Fibroblast of peridontal ligament (primary cell): ENCODE results near the gene ZNF444.
"Not testable (repeated sequence)": the region's sequence is repeated elsewhere in the genome, so short reads cannot be mapped to it uniquely, and the experiment has no call there.

Experiments used
- DNase-seq: peaks from one replicate; pipeline ENCODE4 v3.0.0-alpha.2; 2010; ENCODE audit errors: extremely low read depth

The ZNF444 gene

DNA sequence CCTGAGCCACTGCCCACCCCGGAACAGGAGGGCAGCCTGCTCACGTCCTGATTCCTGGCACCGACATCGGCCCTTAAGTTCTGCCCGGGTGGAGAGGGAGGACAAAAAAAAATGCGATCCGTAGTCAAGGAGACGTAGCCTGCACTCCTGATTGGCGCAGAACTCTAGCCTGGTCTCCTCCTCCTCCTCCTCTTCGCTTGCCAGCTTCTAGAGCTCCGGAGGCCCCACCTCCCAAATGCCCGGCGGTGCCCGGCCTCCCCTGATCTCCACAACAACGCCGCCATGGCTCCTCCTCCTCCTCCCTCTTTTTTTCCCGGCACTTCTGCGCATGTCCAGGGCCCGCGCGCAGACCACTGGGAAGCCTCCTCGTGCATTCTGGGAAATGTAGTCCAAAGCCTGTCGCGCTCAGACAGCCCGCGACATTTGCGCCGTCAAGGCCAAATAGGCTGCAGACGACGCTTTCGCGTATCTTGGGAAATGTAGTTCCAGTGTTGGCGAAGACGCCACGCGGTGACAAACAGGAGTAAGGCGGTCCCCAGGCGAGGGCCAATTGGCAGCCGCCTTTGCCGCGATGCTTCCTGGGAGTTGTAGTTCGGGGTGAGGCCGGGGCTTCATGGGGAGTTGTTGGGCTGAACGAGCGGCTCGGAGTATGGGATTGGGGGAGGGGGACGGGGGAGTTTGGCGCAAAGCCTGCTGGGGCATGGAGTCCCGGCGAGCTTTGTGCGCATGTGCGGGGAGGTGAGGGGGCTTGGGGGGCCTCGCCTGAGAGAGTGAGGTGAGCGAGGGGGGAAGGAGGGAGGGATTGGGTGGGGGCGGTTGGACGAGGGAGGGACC lies at the start of gene ZNF444:
Gene ZNF444 (plus strand): TSS at position 705 of the 834 bp plus-strand sequence. CDS start 5,625 bp downstream, outside the sequence.
- peak; percentile 99 for DNase-seq

DNA sequence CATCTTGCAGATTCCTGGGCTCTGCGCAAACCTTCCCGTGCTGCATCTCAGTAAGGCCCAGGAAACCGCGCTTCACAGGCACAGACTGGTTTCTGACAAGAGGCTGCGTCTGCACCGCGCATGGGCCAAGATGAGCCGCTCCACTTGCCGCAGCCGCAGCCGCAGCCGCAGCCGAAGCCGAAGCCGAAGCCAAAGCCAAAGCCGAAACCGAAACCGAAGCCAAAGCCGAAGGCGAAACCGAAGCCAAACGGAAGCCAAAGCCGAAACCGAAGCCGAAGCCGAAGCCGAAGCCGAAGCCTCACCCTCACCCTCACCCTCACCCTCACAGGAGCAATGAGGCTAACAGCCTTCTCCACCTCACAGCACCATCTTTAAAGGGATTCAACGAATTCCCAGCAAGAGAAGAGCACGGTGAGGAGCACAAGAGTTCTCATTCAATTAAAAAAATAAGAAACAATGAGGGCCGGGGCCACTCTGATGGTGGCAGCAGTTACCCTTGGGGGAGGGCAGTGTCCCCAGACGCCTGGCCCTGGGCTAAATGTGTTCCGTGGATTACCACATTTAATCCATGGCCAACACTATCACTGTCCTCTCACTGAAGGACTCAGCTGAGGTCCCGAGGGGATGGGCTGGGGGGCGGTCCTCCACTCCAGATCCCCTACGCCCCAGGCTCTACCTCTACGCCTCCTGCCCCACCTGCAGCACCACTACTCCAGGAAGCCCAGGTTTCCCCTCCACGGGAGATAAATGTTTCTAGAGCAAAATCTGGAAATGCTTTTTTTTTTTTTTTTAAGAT lies 49.1 kb upstream of the ZNF444 start:
- DNase-seq = no peak

GRCh38 chr19:56092685-56093631 lies 48.1 kb upstream of the ZNF444 start:
- no peak for DNase-seq

DNA sequence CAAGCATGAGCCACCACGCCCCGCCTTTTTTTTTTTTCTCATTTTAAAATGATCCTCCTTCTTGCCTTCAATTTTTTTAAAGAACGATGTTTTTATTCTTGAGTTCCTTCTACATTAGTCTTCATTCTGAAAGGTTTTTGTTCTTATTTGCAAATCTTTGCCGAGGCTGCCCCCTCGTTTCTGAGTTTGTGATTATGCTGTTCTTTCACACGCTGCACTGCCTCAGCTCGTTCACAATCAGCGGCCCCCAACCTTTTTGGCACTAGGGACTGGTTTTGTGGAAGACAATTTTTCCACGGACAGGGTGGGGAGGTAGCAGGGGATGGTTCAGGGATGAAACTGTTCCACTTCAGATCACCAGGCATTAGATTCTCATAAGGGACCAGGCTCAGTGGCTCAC lies 46.6 kb upstream of the ZNF444 start:
- no peak for DNase-seq

DNA sequence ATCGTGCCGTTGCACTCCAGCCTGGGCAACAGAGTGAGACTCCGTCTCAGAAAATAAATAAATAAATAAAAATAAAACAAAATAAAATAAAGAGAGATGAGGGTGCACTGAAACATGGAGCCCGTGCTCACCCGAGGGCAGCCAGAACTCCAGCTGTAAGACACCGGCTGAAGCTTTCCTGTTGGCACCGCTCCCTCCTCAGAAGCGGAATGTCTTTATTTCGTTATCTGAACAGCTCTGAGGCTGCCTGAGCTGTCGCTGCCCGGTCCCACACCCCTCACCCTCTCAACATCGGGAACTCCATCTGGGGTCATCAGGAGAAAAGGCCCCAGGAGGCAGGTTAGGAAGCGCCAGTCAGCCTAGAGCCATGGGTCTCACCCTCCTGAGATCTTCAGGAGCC lies 44.4 kb upstream of the ZNF444 start:
- DNase-seq = no peak

- DNase-seq = no peak
Observed at GRCh38 chr19:56097306-56097705, 43.8 kb upstream of the ZNF444 start.

GRCh38 chr19:56097776-56098175 lies 43.3 kb upstream of the ZNF444 start:
- DNase-seq = no peak

DNA sequence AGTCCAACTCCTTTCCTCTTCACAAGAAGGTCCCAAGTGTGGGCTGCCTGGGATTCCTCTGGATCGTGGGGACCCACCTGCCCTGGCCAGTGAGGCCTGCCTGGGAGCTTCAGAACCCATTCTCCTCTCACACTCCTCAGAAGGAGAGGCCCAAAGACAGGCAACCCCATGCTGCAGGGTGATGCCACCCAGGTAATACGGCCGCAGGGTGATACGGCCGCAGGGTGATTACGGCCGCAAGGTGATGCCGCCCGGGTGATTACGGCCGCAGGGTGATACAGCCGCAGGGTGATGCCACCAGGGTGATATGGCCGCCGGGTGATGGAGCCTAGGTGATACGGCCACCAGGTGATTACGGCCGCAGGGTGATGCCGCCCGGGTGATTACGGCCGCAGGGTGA lies 42.9 kb upstream of the ZNF444 start:
- not testable (repeated sequence) for DNase-seq

GRCh38 chr19:56098731-56099568 lies 42.1 kb upstream of the ZNF444 start:
- no peak for DNase-seq

DNA sequence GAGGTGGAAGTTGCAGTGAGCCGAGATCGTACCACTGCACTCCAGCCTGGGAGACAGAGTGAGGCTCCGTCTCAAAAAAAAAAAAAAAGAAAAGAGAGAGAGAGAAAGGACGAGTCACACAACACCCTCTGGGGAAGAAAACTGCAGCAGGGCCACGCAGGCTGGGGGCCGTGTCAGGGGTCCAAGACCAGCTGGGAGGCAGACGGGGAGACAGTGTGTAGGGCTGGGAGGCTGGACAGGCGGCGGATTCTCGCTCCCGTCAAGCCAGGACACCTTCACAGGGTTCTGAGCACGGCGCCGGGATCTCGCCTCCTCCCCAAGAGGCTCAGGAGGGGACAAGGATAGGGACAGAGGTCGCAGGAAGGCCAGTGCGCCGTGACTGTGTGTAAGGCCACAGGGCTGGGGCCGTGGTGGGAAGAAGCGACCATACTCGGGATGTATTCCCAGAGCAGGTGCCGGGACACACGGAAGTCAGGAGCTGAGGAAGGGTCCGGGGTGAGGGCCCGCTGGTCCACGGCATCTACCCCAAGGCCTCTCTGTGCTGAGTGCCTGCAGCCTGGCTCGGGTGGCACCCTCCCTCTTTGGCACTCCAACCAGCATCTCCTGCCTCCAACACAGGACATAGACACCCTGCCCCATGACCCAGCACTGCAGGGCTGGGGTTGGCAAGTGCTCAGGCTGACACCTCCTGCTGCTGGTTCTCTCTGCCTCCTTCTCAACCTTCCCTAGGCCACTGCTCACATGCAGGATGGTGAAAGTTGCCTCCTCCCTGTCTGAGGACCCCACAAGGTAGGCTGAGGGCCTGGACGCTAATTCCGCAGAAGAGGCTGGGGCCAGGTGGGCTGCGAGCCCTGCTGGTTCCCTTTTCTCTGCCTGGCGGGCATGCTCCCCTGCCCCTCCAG lies 41.2 kb upstream of the ZNF444 start:
- no peak for DNase-seq

DNA sequence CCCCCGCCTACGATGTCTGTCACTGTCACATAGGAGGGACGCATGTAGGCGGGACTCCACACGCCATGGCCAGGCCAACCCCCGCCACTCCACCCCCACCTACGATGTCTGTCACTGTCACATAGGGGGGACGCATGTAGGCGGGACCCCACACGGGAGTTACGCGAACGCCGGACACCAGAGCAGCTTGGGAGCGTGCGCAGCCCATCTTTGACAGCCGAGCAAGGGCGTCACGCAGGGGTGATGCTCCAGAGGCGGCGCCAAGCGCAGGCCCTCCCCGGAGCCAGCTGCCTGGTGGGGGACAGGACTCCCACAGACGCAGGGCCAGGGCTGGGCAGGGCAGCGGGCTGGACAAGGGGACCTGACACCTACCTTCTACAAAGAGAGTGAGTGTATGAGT lies 40.0 kb upstream of the ZNF444 start:
- DNase-seq = no peak

GRCh38 chr19:56101746-56102535 lies 39.1 kb upstream of the ZNF444 start:
- DNase-seq = no peak

DNA sequence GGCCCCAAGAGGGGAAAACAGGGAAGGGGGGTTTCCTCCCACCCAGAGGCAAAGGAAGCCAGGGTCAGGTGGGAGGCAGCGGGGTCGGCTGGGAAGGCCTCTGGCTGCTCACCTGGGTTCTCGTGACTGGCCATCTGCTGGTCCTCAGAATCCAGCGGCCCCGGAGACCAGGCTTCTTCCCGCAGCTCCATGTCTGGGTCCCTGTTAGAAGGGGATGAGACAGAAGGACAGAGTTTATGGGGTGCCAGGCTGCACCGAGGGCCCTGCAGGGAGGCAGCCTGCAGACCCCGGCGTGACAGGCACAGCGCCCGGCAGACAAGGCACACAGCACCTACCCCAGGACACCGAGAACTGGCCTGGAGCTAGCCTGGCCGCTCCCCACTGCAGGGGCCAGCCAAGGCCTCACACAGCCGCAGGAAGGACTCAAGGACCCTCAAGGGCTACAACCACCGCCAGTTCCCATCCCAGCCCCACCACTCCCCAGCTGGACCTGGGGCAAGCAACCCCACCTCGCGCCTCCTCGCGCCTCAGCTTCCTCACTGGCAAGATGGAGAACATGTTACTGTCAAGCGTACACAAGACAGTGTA lies 38.0 kb upstream of the ZNF444 start:
- DNase-seq = no peak

- no peak for DNase-seq
Observed at GRCh38 chr19:56104423-56104822, 36.7 kb upstream of the ZNF444 start.

DNA sequence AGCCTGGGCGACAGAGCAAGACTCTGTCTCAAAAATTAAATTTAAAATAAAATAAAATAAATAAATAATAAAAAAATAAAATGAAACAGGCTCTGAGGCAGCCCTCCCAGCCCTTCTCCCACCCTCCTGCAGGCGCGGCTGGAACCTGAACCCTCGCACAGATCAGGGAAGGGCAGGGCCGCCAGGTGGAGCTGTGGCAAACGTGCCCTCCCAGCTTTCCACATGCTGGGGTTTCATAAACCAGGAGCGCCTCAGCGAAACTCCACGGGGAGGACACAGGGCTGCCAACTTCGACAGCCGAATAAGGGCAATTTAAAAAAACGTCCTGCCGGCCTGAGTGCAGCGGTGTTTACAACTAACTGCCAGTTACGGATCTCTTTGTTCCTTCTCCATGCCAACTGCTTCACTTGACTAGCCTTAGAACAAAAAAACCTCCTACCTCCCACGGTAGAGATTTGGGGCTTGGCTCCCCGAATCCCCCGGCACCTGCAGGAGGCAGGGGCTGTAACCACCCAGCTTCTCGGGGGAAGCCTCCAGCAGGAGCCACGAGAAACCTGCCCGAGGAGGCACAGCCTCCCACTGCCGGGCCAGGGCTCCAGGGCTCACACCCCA lies 35.9 kb upstream of the ZNF444 start:
- DNase-seq = peak; percentile 77

DNA sequence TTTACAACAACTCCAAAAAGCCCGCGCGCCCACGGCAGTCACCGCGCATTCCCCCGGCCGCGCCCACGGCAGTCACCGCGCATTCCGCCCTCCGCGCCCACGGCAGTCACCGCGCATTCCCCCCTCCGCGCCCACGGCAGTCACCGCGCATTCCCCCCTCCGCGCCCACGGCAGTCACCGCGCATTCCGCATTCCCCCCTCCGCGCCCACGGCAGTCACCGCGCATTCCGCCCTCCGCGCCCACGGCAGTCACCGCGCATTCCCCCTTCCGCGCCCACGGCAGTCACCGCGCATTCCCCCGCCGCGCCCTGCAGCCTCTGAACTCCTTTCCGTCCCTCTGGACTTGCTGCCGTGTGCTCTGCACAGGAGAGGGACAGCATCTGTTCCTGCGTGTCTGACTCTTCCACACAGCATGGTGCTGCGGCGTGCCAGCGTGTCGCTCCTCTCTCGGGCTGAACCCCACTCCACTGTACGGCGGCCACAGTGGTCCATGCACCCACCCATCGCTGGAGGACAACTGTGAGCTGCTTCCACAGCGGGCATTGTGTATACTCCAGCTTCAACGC lies 35.2 kb upstream of the ZNF444 start:
- DNase-seq = not testable (repeated sequence)

DNA sequence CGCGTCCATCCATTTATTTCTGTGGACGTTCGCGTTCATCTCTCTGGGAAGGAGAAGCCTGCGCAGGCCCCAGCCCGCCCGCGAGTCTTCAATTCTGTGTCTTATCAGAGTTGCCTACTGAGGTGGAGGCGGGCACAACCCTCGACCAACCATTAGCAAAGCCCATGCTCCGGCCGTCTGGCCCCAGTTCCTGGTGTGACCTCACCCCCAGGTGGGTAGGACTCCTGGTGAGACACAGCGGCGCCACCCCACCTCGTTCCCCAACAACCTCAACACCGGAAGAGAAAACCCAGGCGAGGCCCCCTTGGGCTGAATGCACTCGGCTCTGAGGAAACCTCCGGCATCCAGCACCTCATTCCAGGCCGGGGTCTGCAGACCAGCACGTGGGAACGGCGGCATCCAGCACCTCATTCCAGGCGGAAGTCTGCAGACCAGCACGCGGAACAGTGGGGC lies 34.7 kb upstream of the ZNF444 start:
- no peak for DNase-seq

GRCh38 chr19:56106993-56107392 lies 34.1 kb upstream of the ZNF444 start:
- DNase-seq = no peak
